ENCODE results near the gene ARHGAP12.

ARHGAP12 gene

DNA sequence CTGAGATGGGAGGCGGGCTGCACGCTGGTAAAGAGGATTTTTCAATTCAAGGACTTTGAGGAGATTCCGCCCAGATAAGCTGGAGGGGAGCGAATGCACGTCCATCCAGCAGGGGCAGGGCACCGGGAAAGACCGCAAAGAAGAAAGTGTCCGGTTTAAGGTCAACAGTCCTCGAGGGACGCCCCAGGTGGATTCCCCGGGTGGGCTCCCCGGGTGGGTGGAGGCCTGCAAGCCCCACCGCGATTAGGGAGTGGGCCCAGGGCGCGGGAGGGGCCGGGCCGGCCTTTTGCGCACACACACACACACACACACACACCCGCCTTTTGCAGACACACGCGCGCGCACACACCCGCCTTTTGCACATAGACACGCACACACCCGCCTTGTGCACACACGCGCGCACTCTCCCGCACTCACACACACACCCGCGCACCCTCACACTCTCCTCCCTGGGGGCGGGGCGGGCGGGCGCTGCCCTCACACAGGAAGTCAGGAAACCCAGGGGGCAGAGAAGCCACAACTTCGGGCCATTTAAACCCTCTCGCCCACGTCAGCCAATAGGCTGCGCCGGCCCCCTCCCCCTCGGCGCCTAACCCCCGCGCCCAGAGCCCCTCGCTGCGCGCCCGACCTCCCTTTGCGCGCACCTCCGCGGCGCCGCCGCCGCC is 615 bp downstream of the ARHGAP12 start (continued):
- TF ChIP-seq, protein P1, sequence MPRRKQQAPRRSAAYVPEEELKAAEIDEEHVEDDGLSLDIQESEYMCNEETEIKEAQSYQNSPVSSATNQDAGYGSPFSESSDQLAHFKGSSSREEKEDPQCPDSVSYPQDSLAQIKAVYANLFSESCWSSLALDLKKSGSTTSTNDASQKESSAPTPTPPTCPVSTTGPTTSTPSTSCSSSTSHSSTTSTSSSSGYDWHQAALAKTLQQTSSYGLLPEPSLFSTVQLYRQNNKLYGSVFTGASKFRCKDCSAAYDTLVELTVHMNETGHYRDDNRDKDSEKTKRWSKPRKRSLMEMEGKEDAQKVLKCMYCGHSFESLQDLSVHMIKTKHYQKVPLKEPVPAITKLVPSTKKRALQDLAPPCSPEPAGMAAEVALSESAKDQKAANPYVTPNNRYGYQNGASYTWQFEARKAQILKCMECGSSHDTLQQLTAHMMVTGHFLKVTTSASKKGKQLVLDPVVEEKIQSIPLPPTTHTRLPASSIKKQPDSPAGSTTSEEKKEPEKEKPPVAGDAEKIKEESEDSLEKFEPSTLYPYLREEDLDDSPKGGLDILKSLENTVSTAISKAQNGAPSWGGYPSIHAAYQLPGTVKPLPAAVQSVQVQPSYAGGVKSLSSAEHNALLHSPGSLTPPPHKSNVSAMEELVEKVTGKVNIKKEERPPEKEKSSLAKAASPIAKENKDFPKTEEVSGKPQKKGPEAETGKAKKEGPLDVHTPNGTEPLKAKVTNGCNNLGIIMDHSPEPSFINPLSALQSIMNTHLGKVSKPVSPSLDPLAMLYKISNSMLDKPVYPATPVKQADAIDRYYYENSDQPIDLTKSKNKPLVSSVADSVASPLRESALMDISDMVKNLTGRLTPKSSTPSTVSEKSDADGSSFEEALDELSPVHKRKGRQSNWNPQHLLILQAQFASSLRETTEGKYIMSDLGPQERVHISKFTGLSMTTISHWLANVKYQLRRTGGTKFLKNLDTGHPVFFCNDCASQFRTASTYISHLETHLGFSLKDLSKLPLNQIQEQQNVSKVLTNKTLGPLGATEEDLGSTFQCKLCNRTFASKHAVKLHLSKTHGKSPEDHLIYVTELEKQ (tag by site-specific recombination; IDR thresholded peaks at IDR 0.05; ENCODE audit: borderline replicate concordance) = no peak
- TF ChIP-seq ZFP37 (tag by site-specific recombination; IDR thresholded peaks at IDR 0.05) = no peak
- no peak for TF ChIP-seq SETDB1 (IDR thresholded peaks at IDR 0.05; ENCODE audit: insufficient read length, low read length)
- no peak for TF ChIP-seq ZNF670 (tag by site-specific recombination; IDR thresholded peaks at IDR 0.05; ENCODE audit: low read depth)
- TF ChIP-seq GLIS1 (tag by site-specific recombination; IDR thresholded peaks at IDR 0.05) = peak; percentile 86
- no peak for TF ChIP-seq ZNF10 (tag by site-specific recombination; IDR thresholded peaks at IDR 0.05)
- peak; percentile 78 for TF ChIP-seq ZFHX2 (tag by site-specific recombination; conservative IDR thresholded peaks at IDR 0.05)
- TF ChIP-seq ZFP69B (tag by site-specific recombination; IDR thresholded peaks at IDR 0.05) = peak; percentile 92
- TF ChIP-seq, protein P2, sequence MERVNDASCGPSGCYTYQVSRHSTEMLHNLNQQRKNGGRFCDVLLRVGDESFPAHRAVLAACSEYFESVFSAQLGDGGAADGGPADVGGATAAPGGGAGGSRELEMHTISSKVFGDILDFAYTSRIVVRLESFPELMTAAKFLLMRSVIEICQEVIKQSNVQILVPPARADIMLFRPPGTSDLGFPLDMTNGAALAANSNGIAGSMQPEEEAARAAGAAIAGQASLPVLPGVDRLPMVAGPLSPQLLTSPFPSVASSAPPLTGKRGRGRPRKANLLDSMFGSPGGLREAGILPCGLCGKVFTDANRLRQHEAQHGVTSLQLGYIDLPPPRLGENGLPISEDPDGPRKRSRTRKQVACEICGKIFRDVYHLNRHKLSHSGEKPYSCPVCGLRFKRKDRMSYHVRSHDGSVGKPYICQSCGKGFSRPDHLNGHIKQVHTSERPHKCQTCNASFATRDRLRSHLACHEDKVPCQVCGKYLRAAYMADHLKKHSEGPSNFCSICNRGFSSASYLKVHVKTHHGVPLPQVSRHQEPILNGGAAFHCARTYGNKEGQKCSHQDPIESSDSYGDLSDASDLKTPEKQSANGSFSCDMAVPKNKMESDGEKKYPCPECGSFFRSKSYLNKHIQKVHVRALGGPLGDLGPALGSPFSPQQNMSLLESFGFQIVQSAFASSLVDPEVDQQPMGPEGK (tag by site-specific recombination; IDR thresholded peaks at IDR 0.05) = peak; percentile 73
- no peak for TF ChIP-seq ZNF366 (tag by site-specific recombination; conservative IDR thresholded peaks at IDR 0.05)
- TF ChIP-seq ZNF514 (tag by site-specific recombination; IDR thresholded peaks at IDR 0.05) = no peak
- TF ChIP-seq, protein P3, sequence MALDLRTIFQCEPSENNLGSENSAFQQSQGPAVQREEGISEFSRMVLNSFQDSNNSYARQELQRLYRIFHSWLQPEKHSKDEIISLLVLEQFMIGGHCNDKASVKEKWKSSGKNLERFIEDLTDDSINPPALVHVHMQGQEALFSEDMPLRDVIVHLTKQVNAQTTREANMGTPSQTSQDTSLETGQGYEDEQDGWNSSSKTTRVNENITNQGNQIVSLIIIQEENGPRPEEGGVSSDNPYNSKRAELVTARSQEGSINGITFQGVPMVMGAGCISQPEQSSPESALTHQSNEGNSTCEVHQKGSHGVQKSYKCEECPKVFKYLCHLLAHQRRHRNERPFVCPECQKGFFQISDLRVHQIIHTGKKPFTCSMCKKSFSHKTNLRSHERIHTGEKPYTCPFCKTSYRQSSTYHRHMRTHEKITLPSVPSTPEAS (tag by site-specific recombination; IDR thresholded peaks at IDR 0.05) = peak; percentile 93
- no peak for TF ChIP-seq ZNF138 (tag by site-specific recombination; IDR thresholded peaks at IDR 0.05; ENCODE audit: borderline replicate concordance)
- no peak for TF ChIP-seq ZNF658 (tag by site-specific recombination; IDR thresholded peaks at IDR 0.05)
- no peak for TF ChIP-seq ZNF292 (tag by site-specific recombination; IDR thresholded peaks at IDR 0.05; ENCODE audit: borderline replicate concordance, low read depth)
- TF ChIP-seq KLF8 (tag by site-specific recombination; IDR thresholded peaks at IDR 0.05) = peak; percentile 69
- peak; percentile 52 for TF ChIP-seq SP7 (tag by site-specific recombination; IDR thresholded peaks at IDR 0.05)
- no peak for TF ChIP-seq ZNF16 (tag by site-specific recombination; IDR thresholded peaks at IDR 0.05; ENCODE audit: low read depth)
- TF ChIP-seq, protein P4, sequence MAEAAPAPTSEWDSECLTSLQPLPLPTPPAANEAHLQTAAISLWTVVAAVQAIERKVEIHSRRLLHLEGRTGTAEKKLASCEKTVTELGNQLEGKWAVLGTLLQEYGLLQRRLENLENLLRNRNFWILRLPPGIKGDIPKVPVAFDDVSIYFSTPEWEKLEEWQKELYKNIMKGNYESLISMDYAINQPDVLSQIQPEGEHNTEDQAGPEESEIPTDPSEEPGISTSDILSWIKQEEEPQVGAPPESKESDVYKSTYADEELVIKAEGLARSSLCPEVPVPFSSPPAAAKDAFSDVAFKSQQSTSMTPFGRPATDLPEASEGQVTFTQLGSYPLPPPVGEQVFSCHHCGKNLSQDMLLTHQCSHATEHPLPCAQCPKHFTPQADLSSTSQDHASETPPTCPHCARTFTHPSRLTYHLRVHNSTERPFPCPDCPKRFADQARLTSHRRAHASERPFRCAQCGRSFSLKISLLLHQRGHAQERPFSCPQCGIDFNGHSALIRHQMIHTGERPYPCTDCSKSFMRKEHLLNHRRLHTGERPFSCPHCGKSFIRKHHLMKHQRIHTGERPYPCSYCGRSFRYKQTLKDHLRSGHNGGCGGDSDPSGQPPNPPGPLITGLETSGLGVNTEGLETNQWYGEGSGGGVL (tag by site-specific recombination; IDR thresholded peaks at IDR 0.05) = peak; percentile 57
- TF ChIP-seq, protein P5, sequence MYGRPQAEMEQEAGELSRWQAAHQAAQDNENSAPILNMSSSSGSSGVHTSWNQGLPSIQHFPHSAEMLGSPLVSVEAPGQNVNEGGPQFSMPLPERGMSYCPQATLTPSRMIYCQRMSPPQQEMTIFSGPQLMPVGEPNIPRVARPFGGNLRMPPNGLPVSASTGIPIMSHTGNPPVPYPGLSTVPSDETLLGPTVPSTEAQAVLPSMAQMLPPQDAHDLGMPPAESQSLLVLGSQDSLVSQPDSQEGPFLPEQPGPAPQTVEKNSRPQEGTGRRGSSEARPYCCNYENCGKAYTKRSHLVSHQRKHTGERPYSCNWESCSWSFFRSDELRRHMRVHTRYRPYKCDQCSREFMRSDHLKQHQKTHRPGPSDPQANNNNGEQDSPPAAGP (tag by site-specific recombination; IDR thresholded peaks at IDR 0.05) = peak; percentile 76; the same call in 1 of the 2 replicates
- no peak for TF ChIP-seq ZBTB21 (tag by site-specific recombination; IDR thresholded peaks at IDR 0.05)
- TF ChIP-seq, protein P6, sequence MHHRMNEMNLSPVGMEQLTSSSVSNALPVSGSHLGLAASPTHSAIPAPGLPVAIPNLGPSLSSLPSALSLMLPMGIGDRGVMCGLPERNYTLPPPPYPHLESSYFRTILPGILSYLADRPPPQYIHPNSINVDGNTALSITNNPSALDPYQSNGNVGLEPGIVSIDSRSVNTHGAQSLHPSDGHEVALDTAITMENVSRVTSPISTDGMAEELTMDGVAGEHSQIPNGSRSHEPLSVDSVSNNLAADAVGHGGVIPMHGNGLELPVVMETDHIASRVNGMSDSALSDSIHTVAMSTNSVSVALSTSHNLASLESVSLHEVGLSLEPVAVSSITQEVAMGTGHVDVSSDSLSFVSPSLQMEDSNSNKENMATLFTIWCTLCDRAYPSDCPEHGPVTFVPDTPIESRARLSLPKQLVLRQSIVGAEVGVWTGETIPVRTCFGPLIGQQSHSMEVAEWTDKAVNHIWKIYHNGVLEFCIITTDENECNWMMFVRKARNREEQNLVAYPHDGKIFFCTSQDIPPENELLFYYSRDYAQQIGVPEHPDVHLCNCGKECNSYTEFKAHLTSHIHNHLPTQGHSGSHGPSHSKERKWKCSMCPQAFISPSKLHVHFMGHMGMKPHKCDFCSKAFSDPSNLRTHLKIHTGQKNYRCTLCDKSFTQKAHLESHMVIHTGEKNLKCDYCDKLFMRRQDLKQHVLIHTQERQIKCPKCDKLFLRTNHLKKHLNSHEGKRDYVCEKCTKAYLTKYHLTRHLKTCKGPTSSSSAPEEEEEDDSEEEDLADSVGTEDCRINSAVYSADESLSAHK (tag by site-specific recombination; IDR thresholded peaks at IDR 0.05) = no peak
- TF ChIP-seq, protein P7, sequence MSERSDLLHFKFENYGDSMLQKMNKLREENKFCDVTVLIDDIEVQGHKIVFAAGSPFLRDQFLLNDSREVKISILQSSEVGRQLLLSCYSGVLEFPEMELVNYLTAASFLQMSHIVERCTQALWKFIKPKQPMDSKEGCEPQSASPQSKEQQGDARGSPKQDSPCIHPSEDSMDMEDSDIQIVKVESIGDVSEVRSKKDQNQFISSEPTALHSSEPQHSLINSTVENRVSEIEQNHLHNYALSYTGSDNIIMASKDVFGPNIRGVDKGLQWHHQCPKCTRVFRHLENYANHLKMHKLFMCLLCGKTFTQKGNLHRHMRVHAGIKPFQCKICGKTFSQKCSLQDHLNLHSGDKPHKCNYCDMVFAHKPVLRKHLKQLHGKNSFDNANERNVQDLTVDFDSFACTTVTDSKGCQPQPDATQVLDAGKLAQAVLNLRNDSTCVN (tag by site-specific recombination; optimal IDR thresholded peaks at IDR 0.05) = peak; percentile 99
- 0 out of 2 replicates have a peak, but pooled peaks have one; percentile 20 for TF ChIP-seq ZNF239 (tag by site-specific recombination; IDR thresholded peaks at IDR 0.05)
- no peak for TF ChIP-seq ZNF274 (IDR thresholded peaks at IDR 0.05; ENCODE audit: low read length)
- TF ChIP-seq ZNF274 (tag by site-specific recombination; IDR thresholded peaks at IDR 0.05; ENCODE audit: borderline replicate concordance) = no peak
- TF ChIP-seq ZBTB7A (tag by site-specific recombination; IDR thresholded peaks at IDR 0.05; ENCODE audit: low read depth) = no peak
